ENCODE results near the gene FOXC2. TPM values are rescaled to one million over a fixed set of nuclear protein-coding genes. Genes with fewer than 3 reads are reported as not detected.

Gene FOXC2
- total and polyA plus RNA-seq, 9 of the 15 experiments (the other 6 are each of a cell fraction or from before 2014, with no cell fraction given): 0.01 to 0.11 (median 0.10) TPM; not detected in 5

- TF ChIP-seq NFATC3 (IDR thresholded peaks at IDR 0.05) (no peak), U2AF2 (optimal IDR thresholded peaks at IDR 0.05; ENCODE audit: low read depth, low read length) (no peak), CEBPG (CRISPR knock-in tag; IDR thresholded peaks at IDR 0.05) (no peak), CEBPG (tag; conservative IDR thresholded peaks at IDR 0.05 in 1 of 2, IDR thresholded peaks at IDR 0.05 in 1 of 2) (no peak), CBX1 (IDR thresholded peaks at IDR 0.05; ENCODE audit: low read depth) (peak; percentile 51; the same call in 1 of the 2 replicates), NFIC (IDR thresholded peaks at IDR 0.05) (0 out of 2 replicates have a peak, but pooled peaks have one; percentile 20), PTRF (tag; IDR thresholded peaks at IDR 0.05) (no peak), E2F4 (CRISPR knock-in tag; IDR thresholded peaks at IDR 0.05; ENCODE audit: low read depth) (no peak), CSDE1 (IDR thresholded peaks at IDR 0.05) (peak in 1 of 2 experiments; percentile 91; a peak in 2 of 4 replicates), CHD7 (IDR thresholded peaks at IDR 0.05; ENCODE audit: low read depth, low read length) (no peak)
- TF ChIP-seq, protein P1, sequence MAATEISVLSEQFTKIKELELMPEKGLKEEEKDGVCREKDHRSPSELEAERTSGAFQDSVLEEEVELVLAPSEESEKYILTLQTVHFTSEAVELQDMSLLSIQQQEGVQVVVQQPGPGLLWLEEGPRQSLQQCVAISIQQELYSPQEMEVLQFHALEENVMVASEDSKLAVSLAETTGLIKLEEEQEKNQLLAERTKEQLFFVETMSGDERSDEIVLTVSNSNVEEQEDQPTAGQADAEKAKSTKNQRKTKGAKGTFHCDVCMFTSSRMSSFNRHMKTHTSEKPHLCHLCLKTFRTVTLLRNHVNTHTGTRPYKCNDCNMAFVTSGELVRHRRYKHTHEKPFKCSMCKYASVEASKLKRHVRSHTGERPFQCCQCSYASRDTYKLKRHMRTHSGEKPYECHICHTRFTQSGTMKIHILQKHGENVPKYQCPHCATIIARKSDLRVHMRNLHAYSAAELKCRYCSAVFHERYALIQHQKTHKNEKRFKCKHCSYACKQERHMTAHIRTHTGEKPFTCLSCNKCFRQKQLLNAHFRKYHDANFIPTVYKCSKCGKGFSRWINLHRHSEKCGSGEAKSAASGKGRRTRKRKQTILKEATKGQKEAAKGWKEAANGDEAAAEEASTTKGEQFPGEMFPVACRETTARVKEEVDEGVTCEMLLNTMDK (IDR thresholded peaks at IDR 0.05; ENCODE audit: borderline replicate concordance, insufficient read depth, low read depth, low read length, poor library complexity, severe bottlenecking): no peak
Measured at GRCh38 chr16:86554917-86555703, 11.5 kb upstream of the FOXC2 start, which contains the start of gene MTHFSD (continued).
